GM12892 (cell line): ENCODE results near the gene RAB3GAP1.

Source experiments
- POLR2A ChIP-seq: IDR thresholded peaks from 2 replicates; pipeline ENCODE4 v1.6.1; 2011; ENCODE audit warnings: low read depth, low read length, control low read depth
- POLR2AphosphoS5 ChIP-seq: IDR thresholded peaks from 2 replicates; pipeline ENCODE4 v1.6.1; 2011; ENCODE audit warnings: low read depth, low read length, control low read depth
- TAF1 ChIP-seq: IDR thresholded peaks from 2 replicates; pipeline ENCODE4 v1.6.1; 2011; ENCODE audit warnings: low read depth, mild to moderate bottlenecking, control low read depth, low read length, borderline replicate concordance

DNA sequence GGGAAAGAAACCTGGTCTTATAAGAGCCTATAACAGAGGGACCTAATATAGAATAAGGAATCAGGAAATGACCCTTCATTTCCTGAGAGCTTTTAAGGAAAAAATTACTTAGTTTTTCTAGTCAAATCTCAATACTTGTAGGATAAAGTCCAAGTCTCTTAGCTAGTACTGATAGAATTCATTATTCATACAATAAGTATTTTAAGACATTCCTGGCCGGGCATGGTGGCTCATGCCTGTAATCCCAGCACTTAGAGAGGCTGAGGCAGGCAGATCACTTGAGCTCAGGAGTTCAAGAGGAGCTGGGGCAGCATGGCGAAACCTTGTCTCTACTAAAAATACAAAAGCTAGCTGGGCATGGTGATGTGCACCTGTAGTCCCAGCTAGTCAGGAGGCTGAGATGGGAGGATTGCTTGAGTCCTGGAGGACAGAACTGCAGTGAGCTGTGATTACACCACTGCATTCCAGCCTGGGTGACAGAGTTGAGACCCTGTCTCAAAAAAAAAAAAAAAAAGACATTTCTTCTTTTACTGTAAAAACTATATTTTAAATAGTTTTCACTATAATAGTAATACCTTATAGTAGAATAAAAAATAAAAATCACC is 3.2 kb downstream of the RAB3GAP1 start:
- TF ChIP-seq POLR2A (no peak), POLR2AphosphoS5 (no peak), TAF1 (no peak)
